ENCODE measurements around the gene NRGN.

The NRGN gene

GRCh38 chr11:124793466-124794278 is 53.9 kb downstream of the NRGN start:
- DNase-seq = no peak

DNA sequence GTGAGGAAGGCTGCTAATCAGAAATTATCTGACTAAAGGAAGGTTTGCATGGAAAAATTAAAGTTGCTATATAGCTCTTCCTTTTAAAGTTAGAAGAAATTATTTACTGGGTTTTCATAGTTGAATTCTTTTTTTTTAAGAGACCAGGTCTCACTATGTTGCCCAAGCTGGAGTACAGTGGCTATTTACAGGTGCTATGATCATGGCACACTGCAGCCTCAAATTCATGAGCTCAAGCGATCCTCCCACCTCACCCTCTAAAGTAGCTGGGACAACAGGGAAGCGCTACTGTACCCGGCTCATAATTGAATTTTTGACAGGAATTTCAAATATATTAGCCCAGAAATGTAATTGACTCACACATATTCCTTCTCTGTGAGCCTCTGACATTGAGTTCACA is 56.6 kb downstream of the NRGN start:
- no peak for DNase-seq

All from NCI-H1694 (cell line).